ENCODE data around the gene SRCAP.

The SRCAP gene

GRCh38 chr16:30774367-30775130, 75.6 kb downstream of the SRCAP start:
- Mint-ChIP-seq H3K27me3 (ENCODE audit: low read depth) (no peaks in the 10 kb centered on the region), H3K9me3 (no peaks in the 10 kb centered on the region), H3K4me1 (peaks cover 27% of the 10 kb centered on the region), H3K36me3 (ENCODE audit: low read depth) (peaks cover 33% of the 10 kb centered on the region), H3K4me3 (peak overlapping the region; percentile 88 to 99 (median 99)), H3K27ac (peak overlapping the region; percentile 94 to 97 (median 95))
- TF ChIP-seq CTCF (IDR thresholded peaks at IDR 0.05; ENCODE audit: unreplicated experiment in 3 of 3): no peak

- Mint-ChIP-seq H3K9me3 (no peaks in the 10 kb centered on the region), H3K27ac (peak overlapping the region; percentile 94 to 97 (median 95)), H3K36me3 (ENCODE audit: low read depth) (peaks cover 30% of the 10 kb centered on the region), H3K27me3 (ENCODE audit: low read depth) (no peaks in the 10 kb centered on the region), H3K4me1 (peaks cover 27% of the 10 kb centered on the region), H3K4me3 (peak overlapping the region; percentile 88 to 99 (median 99))
- TF ChIP-seq CTCF (IDR thresholded peaks at IDR 0.05; ENCODE audit: unreplicated experiment in 3 of 3): no peak
Measured at GRCh38 chr16:30775131-30775391, 76.1 kb downstream of the SRCAP start.

- TF ChIP-seq CTCF (IDR thresholded peaks at IDR 0.05; ENCODE audit: unreplicated experiment in 3 of 3): no peak
- H3K4me1 Mint-ChIP-seq: peaks cover 27% of the 10 kb centered on the region
- peaks cover 30% of the 10 kb centered on the region for H3K36me3 Mint-ChIP-seq (ENCODE audit: low read depth)
- no peaks in the 10 kb centered on the region for H3K27me3 Mint-ChIP-seq (ENCODE audit: low read depth)
- H3K27ac Mint-ChIP-seq: peak overlapping the region; percentile 94 to 97 (median 95)
- H3K9me3 Mint-ChIP-seq: no peaks in the 10 kb centered on the region
- peak overlapping the region; percentile 88 to 99 (median 99) for H3K4me3 Mint-ChIP-seq
Measured at GRCh38 chr16:30775392-30776188, 76.6 kb downstream of the SRCAP start.

GRCh38 chr16:30777591-30778297, 78.8 kb downstream of the SRCAP start:
- Mint-ChIP-seq H3K27me3 (ENCODE audit: low read depth) (no peaks in the 10 kb centered on the region), H3K27ac (peak overlapping the region; percentile 72 to 92 (median 75)), H3K36me3 (ENCODE audit: low read depth) (peaks cover 28% of the 10 kb centered on the region), H3K4me3 (peak overlapping the region; percentile 88 to 91 (median 89)), H3K9me3 (no peaks in the 10 kb centered on the region), H3K4me1 (peaks cover 27% of the 10 kb centered on the region)
- no peak for TF ChIP-seq CTCF (IDR thresholded peaks at IDR 0.05; ENCODE audit: unreplicated experiment in 3 of 3)

GRCh38 chr16:30778549-30779244, 79.7 kb downstream of the SRCAP start:
- Mint-ChIP-seq H3K4me3 (peak overlapping the region; percentile 61 to 91 (median 73)), H3K9me3 (no peaks in the 10 kb centered on the region), H3K27me3 (ENCODE audit: low read depth) (no peaks in the 10 kb centered on the region), H3K36me3 (ENCODE audit: low read depth) (peaks cover 29% of the 10 kb centered on the region), H3K27ac (peak overlapping the region; percentile 63 to 92 (median 75)), H3K4me1 (peaks cover 27% of the 10 kb centered on the region)
- TF ChIP-seq CTCF (IDR thresholded peaks at IDR 0.05; ENCODE audit: unreplicated experiment in 3 of 3): no peak
